HL-60 (cell line): ENCODE results near the gene AHSG.
"Not testable (repeated sequence)": the region's sequence is repeated elsewhere in the genome, so short reads cannot be mapped to it uniquely, and the experiment has no call there.

ENCODE experiments used
- DNase-seq, 2 experiments: peaks; one replicate each; pipeline ENCODE4 v3.0.0-alpha.2; 2010 to 2020; ENCODE audit warnings: low read depth in 1 of 2, low spot score in 1 of 2
- H3K27ac ChIP-seq: fragments of 250-450 bp; sonication (Bioruptor Pico); replicated peaks from 2 replicates; pipeline ENCODE4 v1.5.1; 2020; ENCODE audit warnings: mild to moderate bottlenecking, moderate library complexity
- H3K27me3 ChIP-seq: fragments of 250-450 bp; sonication (Bioruptor Pico); 2 replicates; pipeline ENCODE4 v1.5.1; 2021; ENCODE audit warnings: mild to moderate bottlenecking, moderate library complexity; ENCODE audit not compliant: insufficient read depth, poor library complexity, severe bottlenecking
- H3K4me3 ChIP-seq: replicated peaks from 2 replicates; pipeline ENCODE4 v1.5.1; 2011; ENCODE audit warnings: mild to moderate bottlenecking, control low read depth, low read length; ENCODE audit not compliant: insufficient read depth
- CTCF ChIP-seq: IDR thresholded peaks from one replicate; pipeline ENCODE4 v1.5.1; 2011; ENCODE audit warnings: low read length, control low read depth, inconsistent platforms; ENCODE audit not compliant: insufficient read depth
- GABPA ChIP-seq: IDR thresholded peaks from 2 replicates; pipeline ENCODE4 v1.6.1; 2012; ENCODE audit warnings: low read depth
- POLR2AphosphoS5 ChIP-seq: IDR thresholded peaks from 2 replicates; pipeline ENCODE4 v1.6.1; 2012; ENCODE audit warnings: low read depth
- REST ChIP-seq: IDR thresholded peaks from 2 replicates; pipeline ENCODE4 v1.6.1; 2012; ENCODE audit warnings: low read depth; ENCODE audit not compliant: insufficient replicate concordance
- SPI1 ChIP-seq: IDR thresholded peaks from 2 replicates; pipeline ENCODE4 v1.6.1; 2012; ENCODE audit warnings: low read depth, mild to moderate bottlenecking, borderline replicate concordance

AHSG gene

GRCh38 chr3:186567072-186567921, 45.6 kb upstream of the AHSG start, which contains the start of gene TBCCD1:
TSS of gene TBCCD1 (minus strand) at chr3:186567339. CDS start at chr3:186564329, 3,010 bp downstream.
- TF ChIP-seq POLR2AphosphoS5 (peak; percentile 82), SPI1 (no peak), GABPA (no peak), REST (peak; percentile 49)

GRCh38 chr3:186569361-186569760, 43.5 kb upstream of the AHSG start:
- H3K27ac ChIP-seq: peak overlapping the region; percentile 72
- H3K27me3 ChIP-seq, DNase-seq: not testable (repeated sequence)
- peak overlapping the region; percentile 52 for H3K4me3 ChIP-seq

More at GRCh38 chr3:186567072-186567921, 45.6 kb upstream of the AHSG start, which contains the start of gene TBCCD1:
- no peaks in the 10 kb centered on the region for H3K27me3 ChIP-seq
- H3K4me3 ChIP-seq: peak within 1 kb of the TSS; percentile 72
- DNase-seq: peak; percentile 88 to 92
- H3K27ac ChIP-seq: peak within 1 kb of the TSS; percentile 81

- Histone ChIP-seq H3K27me3 (no peaks in the 10 kb centered on the region), H3K27ac (peak overlapping the region; percentile 72), H3K4me3 (peak overlapping the region; percentile 52)
- no peak for TF ChIP-seq POLR2AphosphoS5
- TF ChIP-seq REST: no peak
- TF ChIP-seq CTCF: no peak
- no peak for TF ChIP-seq SPI1
- TF ChIP-seq GABPA: no peak
- no peak for DNase-seq
These were observed 43.1 kb upstream of the AHSG start for GRCh38 chr3:186569779-186570095.

- Histone ChIP-seq H3K27ac (peak within 1 kb of the TSS; percentile 92), H3K27me3 (no peaks in the 10 kb centered on the region), H3K4me3 (peak within 1 kb of the TSS; percentile 99)
- TF ChIP-seq CTCF: no peak
- TF ChIP-seq GABPA: peak; percentile 70
- peak; percentile 75 for TF ChIP-seq REST
- peak; percentile 71; the same call in 1 of the 2 replicates for TF ChIP-seq SPI1
- TF ChIP-seq POLR2AphosphoS5: peak; percentile 91
- DNase-seq: peak; percentile 99 to 100
These were observed 42.5 kb upstream of the AHSG start, which contains the start of gene DNAJB11 for GRCh38 chr3:186570096-186570940. TSS of gene DNAJB11 (plus strand) at chr3:186570720. CDS start at chr3:186570898, 178 bp downstream.
